Endothelial cell of umbilical vein (primary cell): Measurements from ENCODE around the gene CDH23. TPM values are rescaled to one million over a fixed set of nuclear protein-coding genes. Genes with fewer than 3 reads are reported as not detected.

Experiments
- BruUV-seq: library from RNA; stranded (reverse); fragments of 400-500 nt; replicated peaks from 2 replicates; lab custom pipeline; 2021; lab: Mats Ljungman, UMichigan
- CTCF ChIA-PET: fragments of 300-600, 350-600 bp; sonication (Branson Sonifier 250); formaldehyde crosslinking; loops from one replicate; lab custom pipeline; 2021; ENCODE audit warnings: antibody characterized with exemption, inconsistent platforms; lab: Charles Lee
- POLR2A ChIA-PET: fragments of 300-600, 350-600 bp; sonication (Branson Sonifier 250); formaldehyde crosslinking; loops from one replicate; lab custom pipeline; 2021; ENCODE audit warnings: antibody characterized with exemption, inconsistent platforms; lab: Charles Lee
- DNase-seq: peaks from one replicate; pipeline ENCODE4 v3.0.0-alpha.2; 2011; ENCODE audit warnings: low read depth, low spot score
- FAIRE-seq: peaks from 2 replicates; lab custom pipeline; 2011; peaks lifted over from hg19 to GRCh38; lab: Jason Lieb, UNC
- H2AFZ ChIP-seq: 2 replicates; pipeline ENCODE4 v1.6.0; 2012; ENCODE audit warnings: low read depth, low read length, control low read depth, inconsistent platforms
- H3K27ac ChIP-seq: 2 replicates; pipeline ENCODE4 v1.5.1; 2011; ENCODE audit warnings: low read depth, mild to moderate bottlenecking, control low read depth, low read length, moderate library complexity; ENCODE audit not compliant: insufficient read depth
- H3K27me3 ChIP-seq, 2 experiments: 2 replicates each; pipeline versions ENCODE4 v1.6.0 to v1.6.1; 2011; ENCODE audit warnings: low read length in 2 of 2, mixed read lengths in 1 of 2; ENCODE audit not compliant: control insufficient read depth in 2 of 2, insufficient read depth in 2 of 2
- H3K36me3 ChIP-seq, 2 experiments: 2 replicates in 1 of 2; 3 replicates in 1 of 2; pipeline ENCODE4 v1.5.1; 2011; ENCODE audit warnings: low read length in 2 of 2, mild to moderate bottlenecking in 1 of 2, moderate library complexity in 1 of 2; ENCODE audit not compliant: control insufficient read depth in 2 of 2, insufficient read depth in 2 of 2; ENCODE audit errors: extremely low read depth in 1 of 2
- H3K4me1 ChIP-seq: 3 replicates; pipeline ENCODE4 v1.5.1; 2011; ENCODE audit warnings: mild to moderate bottlenecking, low read length; ENCODE audit not compliant: control insufficient read depth, insufficient read depth; ENCODE audit errors: extremely low read depth
- H3K4me2 ChIP-seq: 2 replicates; pipeline ENCODE4 v1.6.1; 2011; ENCODE audit warnings: low read length, control low read depth, mixed read lengths; ENCODE audit not compliant: insufficient read depth
- H3K4me3 ChIP-seq, 3 experiments: fragments of 200-600 bp in 1 of 3; sonication (generic), shearing (Covaris generic) in 1 of 3; replicated peaks in 1 of 3; 2 replicates each; pipeline ENCODE4 v1.5.1; 2011 to 2016; ENCODE audit warnings: control low read depth in 3 of 3, low read length in 3 of 3, mild to moderate bottlenecking in 2 of 3, inconsistent platforms in 1 of 3, low read depth in 1 of 3, moderate library complexity in 1 of 3; ENCODE audit not compliant: insufficient read depth in 1 of 3
- H3K79me2 ChIP-seq: 2 replicates; pipeline ENCODE4 v1.6.0; 2012; ENCODE audit warnings: low read length, inconsistent platforms; ENCODE audit not compliant: control insufficient read depth, insufficient read depth
- H3K9ac ChIP-seq: replicated peaks from 2 replicates; pipeline ENCODE3; 2011; ENCODE audit warnings: low read length, control low read depth; ENCODE audit not compliant: insufficient read depth; ENCODE audit errors: extremely low read depth
- H3K9me1 ChIP-seq: replicated peaks from 3 replicates; pipeline ENCODE4 v1.6.0; 2011; ENCODE audit warnings: mild to moderate bottlenecking, low read length; ENCODE audit not compliant: control insufficient read depth, insufficient read depth; ENCODE audit errors: extremely low read depth
- H3K9me3 ChIP-seq: replicated peaks from 2 replicates; pipeline ENCODE4 v1.5.1; 2012; ENCODE audit warnings: low read length, inconsistent platforms; ENCODE audit not compliant: control insufficient read depth, insufficient read depth
- H4K20me1 ChIP-seq: replicated peaks from 2 replicates; pipeline ENCODE3; 2011; ENCODE audit warnings: mild to moderate bottlenecking, low read length; ENCODE audit not compliant: control insufficient read depth, insufficient read depth; ENCODE audit errors: extremely low read depth
- EZH2 ChIP-seq: IDR thresholded peaks from 2 replicates; pipeline ENCODE4 v1.6.1; 2012; ENCODE audit warnings: borderline replicate concordance, low read depth, mild to moderate bottlenecking, moderate library complexity, low read length, inconsistent platforms; ENCODE audit not compliant: severe bottlenecking
- FOS ChIP-seq: IDR thresholded peaks from 2 replicates; pipeline ENCODE4 v1.6.1; 2011; ENCODE audit warnings: mild to moderate bottlenecking, low read length, moderate library complexity, borderline replicate concordance; ENCODE audit not compliant: insufficient read depth
- GATA2 ChIP-seq: IDR thresholded peaks from 2 replicates; pipeline ENCODE4 v1.7.0; 2011; ENCODE audit warnings: low read depth, mild to moderate bottlenecking, moderate library complexity, mixed read lengths, low read length; ENCODE audit not compliant: insufficient read length, insufficient read depth
- JUN ChIP-seq: IDR thresholded peaks from 2 replicates; pipeline ENCODE4 v1.6.1; 2011; ENCODE audit warnings: borderline replicate concordance, low read depth; ENCODE audit not compliant: insufficient read length, insufficient read depth
- MYC ChIP-seq: IDR thresholded peaks from one replicate; pipeline ENCODE4 v1.6.1; 2011; ENCODE audit warnings: mild to moderate bottlenecking, low read depth, low read length
- POLR2A ChIP-seq: IDR thresholded peaks from 2 replicates; pipeline ENCODE4 v1.6.1; 2012; ENCODE audit warnings: low read depth, mild to moderate bottlenecking, control low read depth, low read length
- POLR2AphosphoS5 ChIP-seq: IDR thresholded peaks from 2 replicates; pipeline ENCODE4 v1.6.1; 2012; ENCODE audit warnings: low read depth, mild to moderate bottlenecking, control low read depth, low read length, moderate library complexity; ENCODE audit not compliant: insufficient read depth
- dilution Hi-C: fragments of 300-500 bp; cut with MboI; formaldehyde crosslinking; loops from one replicate; pipeline ENCODE4 v1.15.0; 2019; ENCODE audit warnings: low sequenced_read_pairs; ENCODE audit not compliant: extremely low pct_ligation_motif_present
- intact Hi-C: fragments of 100-400 bp; cut with micrococcal nuclease; formaldehyde crosslinking; loops from one replicate; pipeline ENCODE4 v1.10.0; 2022
- polyA plus RNA-seq, 4 experiments: library from polyadenylated mRNA; depleted of rRNA in 3 of 4; stranded (reverse) in 3 of 4; unstranded in 1 of 4; fragments of >200 nt; gene quantifications; 2 replicates each; pipeline versions ENCODE4 v1.2.1 to v1.2.3, GENCODE V29; 2011 to 2012; ENCODE audit warnings: missing spikeins in 1 of 4
- total RNA-seq: library from RNA; stranded (reverse); gene quantifications from 2 replicates; pipeline ENCODE4 v1.2.3, GENCODE V29; 2021
- TF ChIP-seq, protein P1 (sequence below), 2 donors: IDR thresholded peaks; 1 replicate in 1 of 2; 2 replicates in 1 of 2; pipeline ENCODE4 v1.5.1; 2011; ENCODE audit warnings: low read length in 2 of 2, mild to moderate bottlenecking in 2 of 2, moderate library complexity in 2 of 2, control low read depth in 1 of 2, inconsistent platforms in 1 of 2, low read depth in 1 of 2; ENCODE audit not compliant: insufficient read depth in 1 of 2; ENCODE audit errors: extremely low read depth in 1 of 2
- TF ChIP-seq, protein P2 (sequence below): IDR thresholded peaks from 2 replicates; pipeline ENCODE4 v1.6.1; 2011; ENCODE audit not compliant: insufficient read depth, insufficient read length

The CDH23 gene
- total and polyA plus RNA-seq, 2 donors (not counting 3 experiments of a cell fraction or from before 2014, with no cell fraction given), result not detected

DNA sequence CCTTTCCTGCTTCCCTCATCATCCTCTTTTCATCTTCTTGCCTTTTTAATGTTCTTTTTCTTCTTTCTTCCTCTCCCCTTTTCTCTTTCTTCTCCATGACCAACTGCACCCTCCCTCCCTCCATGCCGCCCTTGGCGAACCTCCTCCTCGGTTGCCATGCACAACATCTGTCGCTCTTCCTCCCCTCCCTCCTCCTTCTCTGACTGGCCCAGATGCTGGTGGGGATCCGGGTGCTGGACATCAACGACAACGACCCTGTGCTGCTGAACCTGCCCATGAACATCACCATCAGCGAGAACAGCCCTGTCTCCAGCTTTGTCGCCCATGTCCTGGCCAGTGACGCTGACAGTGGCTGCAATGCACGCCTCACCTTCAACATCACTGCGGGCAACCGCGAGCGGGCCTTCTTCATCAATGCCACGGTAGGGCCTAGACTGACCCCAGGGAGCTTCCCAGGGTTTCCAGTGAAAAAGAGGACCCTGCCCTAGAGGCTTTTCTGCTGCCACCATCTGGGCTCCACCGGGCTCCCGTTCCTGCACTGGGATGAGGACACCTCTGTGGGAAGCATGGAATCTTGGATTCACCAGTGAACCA, 388.1 kb downstream of the CDH23 start:
- Histone ChIP-seq H4K20me1 (no peaks in the 10 kb centered on the region), H3K9ac (no peak overlapping the region), H3K4me1 (no peaks in the 10 kb centered on the region), H3K79me2 (no peaks in the 10 kb centered on the region), H3K9me1 (no peaks in the 10 kb centered on the region), H2AFZ (no peak overlapping the region), H3K9me3 (no peaks in the 10 kb centered on the region), H3K27ac (no peak overlapping the region), H3K36me3 (no peaks in the 10 kb centered on the region), H3K4me2 (no peak overlapping the region), H3K4me3 (no peak overlapping the region), H3K27me3 (no peaks in the 10 kb centered on the region)
- dilution Hi-C loops, result no loop called here
- TF ChIP-seq POLR2AphosphoS5 (no peak), JUN (no peak), GATA2 (no peak), MYC (no peak), FOS (no peak), EZH2 (no peak), POLR2A (no peak)
- TF ChIP-seq, protein P1, sequence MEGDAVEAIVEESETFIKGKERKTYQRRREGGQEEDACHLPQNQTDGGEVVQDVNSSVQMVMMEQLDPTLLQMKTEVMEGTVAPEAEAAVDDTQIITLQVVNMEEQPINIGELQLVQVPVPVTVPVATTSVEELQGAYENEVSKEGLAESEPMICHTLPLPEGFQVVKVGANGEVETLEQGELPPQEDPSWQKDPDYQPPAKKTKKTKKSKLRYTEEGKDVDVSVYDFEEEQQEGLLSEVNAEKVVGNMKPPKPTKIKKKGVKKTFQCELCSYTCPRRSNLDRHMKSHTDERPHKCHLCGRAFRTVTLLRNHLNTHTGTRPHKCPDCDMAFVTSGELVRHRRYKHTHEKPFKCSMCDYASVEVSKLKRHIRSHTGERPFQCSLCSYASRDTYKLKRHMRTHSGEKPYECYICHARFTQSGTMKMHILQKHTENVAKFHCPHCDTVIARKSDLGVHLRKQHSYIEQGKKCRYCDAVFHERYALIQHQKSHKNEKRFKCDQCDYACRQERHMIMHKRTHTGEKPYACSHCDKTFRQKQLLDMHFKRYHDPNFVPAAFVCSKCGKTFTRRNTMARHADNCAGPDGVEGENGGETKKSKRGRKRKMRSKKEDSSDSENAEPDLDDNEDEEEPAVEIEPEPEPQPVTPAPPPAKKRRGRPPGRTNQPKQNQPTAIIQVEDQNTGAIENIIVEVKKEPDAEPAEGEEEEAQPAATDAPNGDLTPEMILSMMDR (IDR thresholded peaks at IDR 0.05; ENCODE audit: extremely low read depth in 1 of 2, insufficient read depth in 1 of 2, low read depth in 1 of 2, low read length in 2 of 2), result no peak
- TF ChIP-seq, protein P2, sequence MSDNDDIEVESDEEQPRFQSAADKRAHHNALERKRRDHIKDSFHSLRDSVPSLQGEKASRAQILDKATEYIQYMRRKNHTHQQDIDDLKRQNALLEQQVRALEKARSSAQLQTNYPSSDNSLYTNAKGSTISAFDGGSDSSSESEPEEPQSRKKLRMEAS, result no peak
- BruUV-seq, result no TSS peak
- ChIA-PET POLR2A (no interaction called here), CTCF (interaction anchor here (3.5 kb wide), 1 partner anchor 11 kb away, joined by 21 read pairs; the partner anchor contains the start of gene VSIR)
- DNase-seq (no peak), FAIRE-seq (no peak)
- intact Hi-C loops, result no loop called here
